Measurements from ENCODE around the gene RNF44. TPM values are rescaled to one million over a fixed set of nuclear protein-coding genes. Genes with fewer than 3 reads are reported as not detected.

The RNF44 gene
- total RNA-seq, 1 experiment from 2014 or later: 172 TPM

DNA sequence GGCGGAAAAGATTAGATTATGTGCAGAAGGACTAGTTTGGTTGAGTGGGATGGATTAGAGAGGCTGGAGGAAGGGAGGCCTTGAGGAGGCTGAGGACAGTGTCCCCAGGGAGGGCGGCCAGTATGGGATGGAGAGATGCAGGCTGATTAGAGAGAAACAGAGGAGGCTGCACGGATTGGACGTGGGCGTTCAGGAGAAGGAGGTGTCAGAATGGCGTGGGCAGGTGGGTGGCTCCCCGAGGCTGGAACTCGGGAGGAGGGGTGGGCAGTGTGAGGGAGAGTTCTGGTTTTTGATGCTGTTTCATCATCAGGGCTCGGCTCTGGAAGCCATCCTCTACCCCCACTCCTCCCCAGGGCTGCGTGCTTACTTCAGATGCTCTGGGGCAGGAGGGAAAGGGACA is 25.0 kb upstream of the RNF44 start:
- no peak overlapping the region for H2BK120ac ChIP-seq (ENCODE audit: low read depth, low read length, poor library complexity, severe bottlenecking)
- H3K36me3 Mint-ChIP-seq (ENCODE audit: insufficient read depth in 1 of 3, low read depth in 3 of 3): peaks cover 0 to 3% (median 0%) of the 10 kb centered on the region in 3 experiments; a peak in 2 of 7 replicates
- DNase-seq: no peak
- H2BK15ac ChIP-seq (ENCODE audit: low read depth, low read length): no peak overlapping the region
- H2AFZ ChIP-seq (ENCODE audit: low read length): no peak overlapping the region
- H3K18ac ChIP-seq (ENCODE audit: insufficient read length, low read depth, low read length): no peak overlapping the region
- no peaks in the 10 kb centered on the region for H4K20me1 ChIP-seq (ENCODE audit: control insufficient read depth, insufficient read depth, insufficient read length)
- H4K5ac ChIP-seq (ENCODE audit: insufficient read length, low read depth, low read length): no peak overlapping the region
- H3K4ac ChIP-seq (ENCODE audit: low read depth, low read length): no peak overlapping the region
- TF ChIP-seq, protein P1, sequence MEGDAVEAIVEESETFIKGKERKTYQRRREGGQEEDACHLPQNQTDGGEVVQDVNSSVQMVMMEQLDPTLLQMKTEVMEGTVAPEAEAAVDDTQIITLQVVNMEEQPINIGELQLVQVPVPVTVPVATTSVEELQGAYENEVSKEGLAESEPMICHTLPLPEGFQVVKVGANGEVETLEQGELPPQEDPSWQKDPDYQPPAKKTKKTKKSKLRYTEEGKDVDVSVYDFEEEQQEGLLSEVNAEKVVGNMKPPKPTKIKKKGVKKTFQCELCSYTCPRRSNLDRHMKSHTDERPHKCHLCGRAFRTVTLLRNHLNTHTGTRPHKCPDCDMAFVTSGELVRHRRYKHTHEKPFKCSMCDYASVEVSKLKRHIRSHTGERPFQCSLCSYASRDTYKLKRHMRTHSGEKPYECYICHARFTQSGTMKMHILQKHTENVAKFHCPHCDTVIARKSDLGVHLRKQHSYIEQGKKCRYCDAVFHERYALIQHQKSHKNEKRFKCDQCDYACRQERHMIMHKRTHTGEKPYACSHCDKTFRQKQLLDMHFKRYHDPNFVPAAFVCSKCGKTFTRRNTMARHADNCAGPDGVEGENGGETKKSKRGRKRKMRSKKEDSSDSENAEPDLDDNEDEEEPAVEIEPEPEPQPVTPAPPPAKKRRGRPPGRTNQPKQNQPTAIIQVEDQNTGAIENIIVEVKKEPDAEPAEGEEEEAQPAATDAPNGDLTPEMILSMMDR (conservative IDR thresholded peaks at IDR 0.05): no peak
- H3K23me2 ChIP-seq (ENCODE audit: insufficient read length, low read depth, low read length, poor library complexity, severe bottlenecking): no peaks in the 10 kb centered on the region
- no peaks in the 10 kb centered on the region for H3K9me3 ChIP-seq (ENCODE audit: control insufficient read depth, low read depth, low read length)
- H2BK5ac ChIP-seq (ENCODE audit: insufficient read length, low read length): no peak overlapping the region
- H3K27ac Mint-ChIP-seq: no peak overlapping the region; a peak in 1 of 7 replicates
- H3K27me3 Mint-ChIP-seq (ENCODE audit: low read depth): peaks cover 3% of the 10 kb centered on the region
- H3K4me1 Mint-ChIP-seq: peaks cover 24 to 25% of the 10 kb centered on the region in 2 experiments
- H3K27ac ChIP-seq (ENCODE audit: insufficient read length, low read depth, low read length): no peak overlapping the region
- H2BK20ac ChIP-seq (ENCODE audit: low read depth, low read length, poor library complexity, severe bottlenecking): no peak overlapping the region
- no peaks in the 10 kb centered on the region for H3K79me1 ChIP-seq (ENCODE audit: insufficient read depth, low read depth, low read length, poor library complexity, severe bottlenecking)
- no peaks in the 10 kb centered on the region for H3K4me1 ChIP-seq (ENCODE audit: insufficient read depth, low read length)
- no peak overlapping the region for H3T11ph ChIP-seq (ENCODE audit: low read length)
- H2AK5ac ChIP-seq (ENCODE audit: insufficient read length, low read length): no peak overlapping the region
- H4K91ac ChIP-seq (ENCODE audit: insufficient read length, low read depth, low read length): no peak overlapping the region
- H3K4me2 ChIP-seq (ENCODE audit: insufficient read depth, insufficient read length, low read length): no peak overlapping the region
- H3K79me2 ChIP-seq (ENCODE audit: insufficient read depth, low read length): no peaks in the 10 kb centered on the region
- no peak overlapping the region; a peak in 1 of 5 replicates for H3K4me3 Mint-ChIP-seq
- H3K23ac ChIP-seq (ENCODE audit: insufficient read length, low read depth, low read length): no peak overlapping the region
- no peak overlapping the region for H3K56ac ChIP-seq (ENCODE audit: insufficient read length, low read depth, low read length)
- WGBS (ENCODE audit: extremely low coverage, insufficient read length, low lambda C conversion rate): no CpG with 5 or more reads among the region's 10 CpGs
- H3K27me3 ChIP-seq (ENCODE audit: insufficient read depth, low read length): no peaks in the 10 kb centered on the region
- no peak overlapping the region for H2BK12ac ChIP-seq (ENCODE audit: insufficient read length, low read depth, low read length)
- no peak overlapping the region for H3K9ac ChIP-seq (ENCODE audit: extremely low read depth, insufficient read length, low read length)
- H4K8ac ChIP-seq (replicated peaks; ENCODE audit: insufficient read length, low read depth, low read length): no peak overlapping the region
- peaks cover 3 to 6% of the 10 kb centered on the region in 2 experiments; a peak in 4 of 5 replicates for H3K9me3 Mint-ChIP-seq
- no peak overlapping the region; the same call in 1 of the 2 replicates for H3K14ac ChIP-seq (ENCODE audit: insufficient read depth, low read length)

Data from H9 (cell line).